ENCODE results near the gene ALDH5A1.
"Not testable (repeated sequence)": the region's sequence is repeated elsewhere in the genome, so short reads cannot be mapped to it uniquely, and the experiment has no call there.

The ALDH5A1 gene

GRCh38 chr6:24501914-24502313 lies 7.1 kb downstream of the ALDH5A1 start:
- Histone ChIP-seq H3K4me3 (ENCODE audit: low read length in 2 of 2) (no peak overlapping the region), H3K4me1 (ENCODE audit: control insufficient read depth in 2 of 2, insufficient read depth in 2 of 2, low read length in 2 of 2) (peaks cover 0 to 14% of the 10 kb centered on the region in 2 donors), H3K9ac (ENCODE audit: low read depth in 1 of 2, low read length in 2 of 2) (no peak overlapping the region), H3K36me3 (ENCODE audit: control insufficient read depth in 2 of 2, insufficient read depth in 2 of 2, low read length in 2 of 2) (peaks cover under 1 to 2% of the 10 kb centered on the region in 2 donors), H3K27me3 (ENCODE audit: control insufficient read depth in 2 of 2, insufficient read depth in 2 of 2, low read length in 2 of 2) (no peaks in the 10 kb centered on the region), H3K27ac (ENCODE audit: low read depth in 2 of 2, low read length in 2 of 2) (no peak overlapping the region), H3K9me3 (ENCODE audit: control insufficient read depth in 2 of 2, low read length in 2 of 2) (no peaks in the 10 kb centered on the region)

DNA sequence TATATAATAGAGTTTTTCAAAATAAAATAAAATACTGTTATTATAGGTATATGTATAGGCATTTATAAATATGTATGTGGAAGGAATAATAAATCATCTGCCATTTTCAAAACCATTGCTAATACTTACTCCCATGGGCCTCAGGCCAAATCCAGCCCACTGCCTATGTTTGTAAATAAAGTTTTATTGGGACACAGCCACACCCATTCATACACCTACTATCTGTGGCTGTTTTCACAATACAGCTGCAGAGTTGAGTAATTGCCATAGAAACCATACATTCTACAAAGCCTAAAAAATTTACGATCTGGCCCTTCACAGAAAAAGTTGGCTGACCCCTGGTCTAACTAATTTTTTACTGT lies 9.5 kb downstream of the ALDH5A1 start:
- Histone ChIP-seq H3K4me1 (ENCODE audit: control insufficient read depth in 2 of 2, insufficient read depth in 2 of 2, low read length in 2 of 2) (peaks cover 0 to 14% of the 10 kb centered on the region in 2 donors), H3K27ac (ENCODE audit: low read depth in 2 of 2, low read length in 2 of 2) (no peak overlapping the region), H3K36me3 (ENCODE audit: control insufficient read depth in 2 of 2, insufficient read depth in 2 of 2, low read length in 2 of 2) (peaks cover 2 to 4% of the 10 kb centered on the region in 2 donors), H3K27me3 (ENCODE audit: control insufficient read depth in 2 of 2, insufficient read depth in 2 of 2, low read length in 2 of 2) (no peaks in the 10 kb centered on the region), H3K9ac (ENCODE audit: low read depth in 1 of 2, low read length in 2 of 2) (no peak overlapping the region), H3K4me3 (ENCODE audit: low read length in 2 of 2) (no peak overlapping the region), H3K9me3 (ENCODE audit: control insufficient read depth in 2 of 2, low read length in 2 of 2) (no peaks in the 10 kb centered on the region)

DNA sequence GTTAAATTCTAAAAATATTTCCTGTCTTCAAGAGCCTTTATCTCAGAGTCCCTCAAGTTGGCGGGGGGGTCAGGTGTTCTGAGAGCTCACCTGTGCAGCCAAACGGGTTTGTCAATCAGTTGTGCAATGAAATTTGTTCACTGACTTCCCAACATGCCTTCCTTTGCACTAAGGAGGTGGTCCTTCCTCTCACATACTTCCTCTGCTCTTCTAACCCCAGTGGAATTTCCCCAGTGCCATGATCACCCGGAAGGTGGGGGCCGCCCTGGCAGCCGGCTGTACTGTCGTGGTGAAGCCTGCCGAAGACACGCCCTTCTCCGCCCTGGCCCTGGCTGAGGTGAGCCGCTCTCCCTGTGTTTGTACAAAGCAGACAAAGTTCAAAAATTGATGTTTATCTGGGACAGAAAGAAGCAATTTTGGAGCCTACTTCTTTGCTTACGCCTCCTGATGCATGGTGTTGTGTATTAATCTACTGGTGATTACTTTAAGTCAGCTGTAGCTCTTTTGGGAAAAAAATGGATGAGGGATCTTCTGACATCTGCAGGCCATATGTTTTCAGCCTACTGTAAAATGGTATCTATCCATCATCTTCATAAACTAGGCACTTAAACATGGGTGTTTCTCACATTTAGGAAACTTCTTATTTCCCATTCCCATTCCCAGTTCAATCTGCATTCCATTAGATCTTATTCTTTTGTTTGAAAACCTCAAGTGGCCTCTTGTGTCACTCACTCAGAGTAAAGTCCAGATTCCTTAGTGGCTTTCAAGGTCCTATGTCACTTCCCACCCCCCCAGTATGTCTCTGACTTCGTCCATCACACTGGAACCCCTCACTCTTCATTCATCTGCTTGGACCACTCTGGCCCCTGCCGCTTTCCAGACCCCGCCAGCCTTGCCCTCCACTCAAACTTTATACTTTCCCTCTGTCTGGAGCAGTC lies 10.1 kb downstream of the ALDH5A1 start:
- H3K27ac ChIP-seq (ENCODE audit: low read depth in 2 of 2, low read length in 2 of 2), result peak overlapping the region in 1 of 2 donors; percentile 15
- H3K27me3 ChIP-seq (ENCODE audit: control insufficient read depth in 2 of 2, insufficient read depth in 2 of 2, low read length in 2 of 2), result no peaks in the 10 kb centered on the region
- no peak overlapping the region for H3K9ac ChIP-seq (ENCODE audit: low read depth in 1 of 2, low read length in 2 of 2)
- H3K4me1 ChIP-seq (ENCODE audit: control insufficient read depth in 2 of 2, insufficient read depth in 2 of 2, low read length in 2 of 2), result peaks cover 0 to 14% of the 10 kb centered on the region in 2 donors
- H3K36me3 ChIP-seq (ENCODE audit: control insufficient read depth in 2 of 2, insufficient read depth in 2 of 2, low read length in 2 of 2), result peaks cover 2 to 4% of the 10 kb centered on the region in 2 donors
- no peaks in the 10 kb centered on the region for H3K9me3 ChIP-seq (ENCODE audit: control insufficient read depth in 2 of 2, low read length in 2 of 2)
- H3K4me3 ChIP-seq (ENCODE audit: low read length in 2 of 2), result no peak overlapping the region

- Histone ChIP-seq H3K9me3 (ENCODE audit: control insufficient read depth in 2 of 2, low read length in 2 of 2) (no peaks in the 10 kb centered on the region), H3K36me3 (ENCODE audit: control insufficient read depth in 2 of 2, insufficient read depth in 2 of 2, low read length in 2 of 2) (peaks cover 2 to 4% of the 10 kb centered on the region in 2 donors), H3K27ac (ENCODE audit: low read depth in 2 of 2, low read length in 2 of 2) (no peak overlapping the region), H3K4me1 (ENCODE audit: control insufficient read depth in 2 of 2, insufficient read depth in 2 of 2, low read length in 2 of 2) (peaks cover 0 to 14% of the 10 kb centered on the region in 2 donors), H3K4me3 (ENCODE audit: low read length in 2 of 2) (no peak overlapping the region), H3K9ac (ENCODE audit: low read depth in 1 of 2, low read length in 2 of 2) (no peak overlapping the region), H3K27me3 (ENCODE audit: control insufficient read depth in 2 of 2, insufficient read depth in 2 of 2, low read length in 2 of 2) (no peaks in the 10 kb centered on the region)
These were observed 12.2 kb downstream of the ALDH5A1 start for GRCh38 chr6:24506814-24507520.

- not testable (repeated sequence) for H3K9me3 ChIP-seq (ENCODE audit: control insufficient read depth in 2 of 2, low read length in 2 of 2); H3K4me1 ChIP-seq (ENCODE audit: control insufficient read depth in 2 of 2, insufficient read depth in 2 of 2, low read length in 2 of 2); H3K4me3 ChIP-seq (ENCODE audit: low read length in 2 of 2); H3K27me3 ChIP-seq (ENCODE audit: control insufficient read depth in 2 of 2, insufficient read depth in 2 of 2, low read length in 2 of 2); H3K36me3 ChIP-seq (ENCODE audit: control insufficient read depth in 2 of 2, insufficient read depth in 2 of 2, low read length in 2 of 2); H3K27ac ChIP-seq (ENCODE audit: low read depth in 2 of 2, low read length in 2 of 2); H3K9ac ChIP-seq (ENCODE audit: low read depth in 1 of 2, low read length in 2 of 2)
These were observed 17.2 kb downstream of the ALDH5A1 start for GRCh38 chr6:24511976-24512375.

- H3K27ac ChIP-seq (ENCODE audit: low read depth in 2 of 2, low read length in 2 of 2), result no peak overlapping the region
- peaks cover 0 to 4% of the 10 kb centered on the region in 2 donors for H3K36me3 ChIP-seq (ENCODE audit: control insufficient read depth in 2 of 2, insufficient read depth in 2 of 2, low read length in 2 of 2)
- no peak overlapping the region for H3K4me3 ChIP-seq (ENCODE audit: low read length in 2 of 2)
- H3K27me3 ChIP-seq (ENCODE audit: control insufficient read depth in 2 of 2, insufficient read depth in 2 of 2, low read length in 2 of 2), result no peaks in the 10 kb centered on the region
- no peaks in the 10 kb centered on the region for H3K4me1 ChIP-seq (ENCODE audit: control insufficient read depth in 2 of 2, insufficient read depth in 2 of 2, low read length in 2 of 2)
- H3K9me3 ChIP-seq (ENCODE audit: control insufficient read depth in 2 of 2, low read length in 2 of 2), result no peaks in the 10 kb centered on the region
- H3K9ac ChIP-seq (ENCODE audit: low read depth in 1 of 2, low read length in 2 of 2), result no peak overlapping the region
These were observed 18.8 kb downstream of the ALDH5A1 start for GRCh38 chr6:24513602-24514001.

- Histone ChIP-seq H3K4me1 (ENCODE audit: control insufficient read depth in 2 of 2, insufficient read depth in 2 of 2, low read length in 2 of 2) (no peaks in the 10 kb centered on the region), H3K27me3 (ENCODE audit: control insufficient read depth in 2 of 2, insufficient read depth in 2 of 2, low read length in 2 of 2) (no peaks in the 10 kb centered on the region), H3K4me3 (ENCODE audit: low read length in 2 of 2) (no peak overlapping the region), H3K9ac (ENCODE audit: low read depth in 1 of 2, low read length in 2 of 2) (no peak overlapping the region), H3K27ac (ENCODE audit: low read depth in 2 of 2, low read length in 2 of 2) (peak overlapping the region in 1 of 2 donors; percentile 27), H3K36me3 (ENCODE audit: control insufficient read depth in 2 of 2, insufficient read depth in 2 of 2, low read length in 2 of 2) (peaks cover 0 to 4% of the 10 kb centered on the region in 2 donors), H3K9me3 (ENCODE audit: control insufficient read depth in 2 of 2, low read length in 2 of 2) (no peaks in the 10 kb centered on the region)
These were observed 23.1 kb downstream of the ALDH5A1 start for GRCh38 chr6:24517659-24518543.

- H3K36me3 ChIP-seq (ENCODE audit: control insufficient read depth in 2 of 2, insufficient read depth in 2 of 2, low read length in 2 of 2), result no peaks in the 10 kb centered on the region
- no peaks in the 10 kb centered on the region for H3K9me3 ChIP-seq (ENCODE audit: control insufficient read depth in 2 of 2, low read length in 2 of 2)
- no peak overlapping the region for H3K9ac ChIP-seq (ENCODE audit: low read depth in 1 of 2, low read length in 2 of 2)
- no peaks in the 10 kb centered on the region for H3K27me3 ChIP-seq (ENCODE audit: control insufficient read depth in 2 of 2, insufficient read depth in 2 of 2, low read length in 2 of 2)
- H3K27ac ChIP-seq (ENCODE audit: low read depth in 2 of 2, low read length in 2 of 2), result no peak overlapping the region
- no peak overlapping the region for H3K4me3 ChIP-seq (ENCODE audit: low read length in 2 of 2)
- H3K4me1 ChIP-seq (ENCODE audit: control insufficient read depth in 2 of 2, insufficient read depth in 2 of 2, low read length in 2 of 2), result no peaks in the 10 kb centered on the region
These were observed 26.3 kb downstream of the ALDH5A1 start for GRCh38 chr6:24520929-24521546.

DNA sequence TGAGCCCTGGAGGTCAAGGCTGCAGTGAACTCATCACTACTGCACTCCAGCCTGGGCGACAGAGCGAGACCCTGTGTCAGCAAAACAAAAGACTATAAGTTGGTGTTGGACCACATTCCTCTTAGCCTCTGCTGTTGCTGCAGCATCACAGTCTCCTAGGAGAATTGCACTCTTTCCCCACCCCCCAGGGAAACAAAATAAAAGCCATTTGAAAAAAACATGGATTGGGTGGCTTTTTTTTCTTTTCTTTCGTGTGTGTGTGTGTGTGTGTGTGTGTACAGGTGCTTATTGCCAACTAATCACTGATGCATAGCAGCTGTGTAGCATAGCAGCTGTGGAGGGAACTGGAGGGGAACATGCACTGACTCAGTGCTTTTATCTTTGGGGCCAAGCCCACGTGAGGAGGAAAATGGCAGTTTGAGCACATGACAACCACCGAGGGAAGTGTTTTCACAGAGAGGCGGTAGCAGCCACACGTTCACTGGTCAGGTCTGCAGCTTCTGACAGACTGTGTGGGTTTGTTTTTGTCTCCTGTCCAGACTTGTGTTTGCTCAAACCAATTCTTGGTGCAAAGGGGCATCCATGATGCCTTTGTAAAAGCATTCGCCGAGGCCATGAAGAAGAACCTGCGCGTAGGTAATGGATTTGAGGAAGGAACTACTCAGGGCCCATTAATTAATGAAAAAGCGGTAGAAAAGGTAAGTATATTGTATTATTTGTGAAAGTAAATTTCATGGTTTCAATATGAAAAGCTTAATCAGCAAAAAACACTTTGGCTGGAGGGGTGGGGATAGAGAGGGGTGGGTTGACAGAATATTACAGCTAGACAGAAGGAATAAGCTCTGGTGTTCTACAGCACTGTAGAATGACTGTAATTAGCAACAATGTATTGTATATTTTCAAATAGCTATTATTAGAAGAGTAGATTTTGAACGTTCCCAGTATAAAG lies 27.7 kb downstream of the ALDH5A1 start:
- no peaks in the 10 kb centered on the region for H3K27me3 ChIP-seq (ENCODE audit: control insufficient read depth in 2 of 2, insufficient read depth in 2 of 2, low read length in 2 of 2)
- H3K4me3 ChIP-seq (ENCODE audit: low read length in 2 of 2), result no peak overlapping the region
- no peak overlapping the region for H3K9ac ChIP-seq (ENCODE audit: low read depth in 1 of 2, low read length in 2 of 2)
- no peaks in the 10 kb centered on the region for H3K36me3 ChIP-seq (ENCODE audit: control insufficient read depth in 2 of 2, insufficient read depth in 2 of 2, low read length in 2 of 2)
- no peak overlapping the region for H3K27ac ChIP-seq (ENCODE audit: low read depth in 2 of 2, low read length in 2 of 2)
- H3K9me3 ChIP-seq (ENCODE audit: control insufficient read depth in 2 of 2, low read length in 2 of 2), result no peaks in the 10 kb centered on the region
- no peaks in the 10 kb centered on the region for H3K4me1 ChIP-seq (ENCODE audit: control insufficient read depth in 2 of 2, insufficient read depth in 2 of 2, low read length in 2 of 2)
